T follicular helper cell (primary cell): ENCODE results near the gene HPCAL1.
A peak's percentile ranks its signal among the peaks of the same experiment; 100 is the strongest.

Source experiments
- DNase-seq: peaks from one replicate; pipeline ENCODE4 v3.0.0-alpha.2; 2020; ENCODE audit warnings: low read depth

HPCAL1 gene

GRCh38 chr2:10426726-10427617 lies 124.3 kb downstream of the HPCAL1 start:
- DNase-seq: no peak

DNA sequence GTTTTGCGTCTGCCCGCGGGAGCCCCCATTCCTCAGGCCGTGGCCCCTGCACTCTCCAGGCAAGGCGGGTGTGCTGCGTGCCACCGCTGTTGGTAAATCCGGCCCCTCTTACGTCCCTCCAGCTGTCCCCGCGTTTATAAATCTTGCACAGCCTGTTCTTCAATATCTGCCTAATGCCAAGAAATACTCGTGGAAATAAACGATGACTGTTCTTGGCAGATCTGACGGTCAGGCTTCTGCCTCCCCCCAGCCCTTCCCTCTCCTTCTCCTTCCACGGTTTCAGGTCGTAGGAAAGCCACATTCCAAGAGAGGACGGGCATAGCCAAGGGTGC lies 124.9 kb downstream of the HPCAL1 start:
- DNase-seq: no peak

GRCh38 chr2:10428355-10428754 lies 125.7 kb downstream of the HPCAL1 start:
- no peak for DNase-seq

DNA sequence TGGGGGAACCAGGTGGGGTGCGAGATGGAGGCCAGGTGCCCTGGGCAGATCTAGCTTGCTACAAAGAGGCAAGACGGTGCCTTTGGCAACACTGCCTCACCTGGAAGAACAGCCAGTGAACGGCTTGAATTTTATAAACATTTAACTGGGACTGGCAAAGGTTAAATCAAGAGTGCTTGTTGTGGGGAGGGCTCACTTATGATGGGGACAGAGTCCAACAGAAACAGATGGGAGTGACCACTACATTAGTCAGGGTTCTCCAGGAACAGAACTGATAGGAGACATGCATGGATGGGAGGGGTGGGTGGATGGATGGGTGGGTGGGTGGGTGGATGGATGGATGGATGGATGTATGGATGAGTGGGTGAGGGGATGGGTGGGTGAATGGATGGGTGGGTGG lies 126.2 kb downstream of the HPCAL1 start:
- no peak for DNase-seq

DNA sequence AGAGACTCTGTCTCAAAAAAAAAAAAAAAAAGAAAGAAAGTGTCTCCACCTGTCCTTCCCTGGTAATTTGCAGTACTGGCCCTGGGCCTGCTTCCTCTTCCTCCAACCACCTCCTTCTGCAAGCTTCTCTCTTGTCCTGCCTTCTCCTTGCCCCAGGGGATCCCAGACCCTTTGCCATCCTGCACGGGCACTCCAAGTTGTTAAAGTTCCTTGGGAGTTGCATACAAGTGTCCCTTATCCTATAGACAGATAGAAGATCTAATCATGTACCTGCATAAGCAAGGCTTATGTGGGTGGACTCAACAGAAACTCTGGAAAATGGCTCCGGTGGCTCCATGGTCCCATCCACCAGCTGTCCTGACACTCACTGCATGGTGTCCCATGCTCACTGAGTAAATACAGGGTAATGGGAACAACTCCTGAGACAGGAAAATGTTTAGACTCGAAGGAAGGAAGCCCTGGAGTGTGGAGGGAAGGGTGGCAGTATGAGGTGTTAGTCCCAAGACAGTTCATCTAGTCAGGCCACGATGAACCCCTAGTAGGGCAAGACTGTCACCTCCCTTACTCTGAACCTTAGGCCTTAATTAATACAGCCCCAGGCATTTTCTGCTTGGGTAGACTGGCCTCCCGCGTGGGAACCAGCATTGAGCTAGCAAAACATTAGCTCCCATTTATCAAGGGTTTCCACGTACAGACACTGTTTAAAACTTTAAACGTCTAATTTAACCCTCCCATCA lies 128.3 kb downstream of the HPCAL1 start:
- DNase-seq: no peak

- no peak for DNase-seq
Measured at GRCh38 chr2:10431797-10432196, 129.1 kb downstream of the HPCAL1 start.

- DNase-seq: no peak
Measured at GRCh38 chr2:10432311-10433181, 129.8 kb downstream of the HPCAL1 start.

- DNase-seq: no peak
Measured at GRCh38 chr2:10433264-10433946, 130.7 kb downstream of the HPCAL1 start.

DNA sequence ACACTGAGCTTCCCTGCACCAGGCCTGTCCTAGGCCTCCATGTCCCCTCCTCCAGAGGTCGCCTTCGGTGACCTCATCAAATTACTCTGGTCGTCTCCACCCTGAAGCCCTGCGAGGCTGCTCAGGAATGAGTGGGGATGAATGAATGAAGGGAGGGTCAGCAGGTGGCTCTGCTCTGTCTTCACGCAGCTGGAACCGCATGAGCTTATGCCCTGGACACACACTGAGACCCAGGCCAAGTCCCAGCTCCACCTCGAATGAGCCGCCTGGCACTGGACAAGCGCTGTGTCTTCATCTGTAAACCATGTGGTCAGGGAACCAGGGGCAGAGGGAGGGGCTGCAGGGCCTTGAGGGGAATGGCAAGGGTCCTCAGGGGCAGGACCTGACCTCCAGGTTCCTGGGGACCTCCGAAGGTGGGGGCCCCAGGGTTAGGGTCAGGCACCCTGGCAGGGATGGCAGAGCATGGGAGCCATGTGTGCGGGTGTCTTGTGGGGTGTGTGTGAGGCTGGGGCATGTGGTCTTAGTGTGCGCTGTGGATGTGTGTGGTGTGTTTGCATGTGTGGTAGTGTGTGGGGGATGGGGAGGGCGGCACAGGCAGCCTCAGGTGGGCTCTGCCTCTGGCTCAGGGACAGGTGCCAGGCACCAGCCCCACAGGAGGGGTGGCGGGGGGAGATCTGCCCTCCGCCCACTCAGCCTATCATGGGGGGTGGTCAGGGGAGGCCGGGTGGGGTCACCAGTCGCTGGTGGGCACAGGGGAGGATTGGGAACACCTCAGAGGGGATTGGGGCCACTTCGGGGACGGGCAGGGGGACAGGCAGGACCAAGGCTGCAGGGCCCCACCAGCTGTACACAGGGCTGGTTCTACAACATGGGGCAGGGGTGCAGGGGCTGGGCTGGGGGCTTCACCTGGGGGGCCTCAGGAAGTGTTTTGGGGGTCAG lies 131.5 kb downstream of the HPCAL1 start:
- DNase-seq: no peak

DNA sequence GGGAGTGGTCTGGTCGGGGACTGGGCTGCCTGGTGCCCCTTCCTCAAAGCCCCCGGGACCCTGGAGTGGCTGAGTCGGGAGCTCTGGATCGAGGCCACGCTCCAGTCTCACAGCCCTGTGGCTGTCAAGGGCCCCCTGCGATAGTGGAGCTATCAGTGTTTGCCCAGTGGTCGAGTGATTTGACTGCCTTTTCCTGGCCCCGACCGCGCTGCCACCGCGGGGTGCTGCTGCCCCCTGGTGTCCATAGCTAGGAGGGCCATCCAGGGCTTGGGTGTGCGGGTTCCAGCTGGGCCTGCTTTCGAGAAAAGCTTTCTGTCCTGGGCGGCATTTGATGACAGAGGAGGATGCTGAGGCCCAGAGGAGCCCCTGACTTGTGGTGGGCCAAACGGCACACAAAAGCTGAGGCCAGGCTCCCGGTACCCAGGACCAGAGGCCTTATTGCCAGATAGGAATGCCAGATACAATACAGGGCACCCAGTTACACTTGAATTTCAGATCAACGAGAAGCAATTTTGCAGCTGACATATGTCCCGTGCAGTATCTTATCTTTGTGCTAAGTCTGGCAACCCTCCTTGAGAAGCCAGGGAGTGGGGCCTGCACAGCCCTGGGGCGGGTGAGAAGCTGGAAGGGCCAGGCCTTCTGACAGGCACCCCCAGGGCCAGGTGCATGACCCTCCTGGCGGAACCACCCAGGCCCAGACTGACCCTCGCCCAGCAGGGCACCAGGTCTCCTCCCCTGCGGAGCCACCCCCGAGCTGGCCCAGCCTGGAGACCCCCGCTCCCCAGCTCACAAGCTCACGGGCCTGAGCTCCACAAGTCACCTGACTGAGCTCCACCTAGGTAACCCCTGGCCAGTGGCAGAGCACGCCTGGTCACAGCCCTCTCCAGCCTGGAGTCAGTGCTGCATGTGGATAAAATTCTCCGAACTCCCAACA lies 132.4 kb downstream of the HPCAL1 start:
- DNase-seq: peak; percentile 56

- DNase-seq: no peak
Measured at GRCh38 chr2:10435820-10436204, 133.1 kb downstream of the HPCAL1 start.

DNA sequence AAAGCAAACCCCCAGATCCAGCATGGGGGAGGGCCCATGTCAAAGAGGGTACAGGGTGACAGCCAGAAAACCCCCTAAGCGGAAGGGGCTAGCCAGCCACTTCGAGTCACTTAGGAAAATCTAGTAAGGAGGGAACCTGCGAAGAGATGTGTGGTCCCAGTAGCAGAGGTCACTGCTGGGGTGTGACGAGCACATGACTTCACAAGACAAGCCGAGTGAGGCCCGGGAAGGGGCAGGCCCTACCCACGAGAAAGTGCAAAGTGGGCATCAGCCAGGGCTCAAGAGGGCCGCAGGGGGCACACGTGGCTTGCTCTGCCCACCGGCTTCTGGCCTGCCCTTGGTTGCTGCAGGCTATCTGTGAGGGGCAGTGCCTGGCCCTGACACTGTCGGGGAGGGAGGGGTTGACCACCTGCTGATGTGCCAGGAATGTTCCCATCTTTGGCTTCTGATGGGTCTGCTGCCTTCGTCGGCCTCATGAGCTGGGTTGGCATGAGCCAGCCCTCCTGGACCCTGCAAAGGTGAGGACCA lies 133.9 kb downstream of the HPCAL1 start:
- DNase-seq: no peak

GRCh38 chr2:10437806-10438205 lies 135.1 kb downstream of the HPCAL1 start:
- DNase-seq: no peak

DNA sequence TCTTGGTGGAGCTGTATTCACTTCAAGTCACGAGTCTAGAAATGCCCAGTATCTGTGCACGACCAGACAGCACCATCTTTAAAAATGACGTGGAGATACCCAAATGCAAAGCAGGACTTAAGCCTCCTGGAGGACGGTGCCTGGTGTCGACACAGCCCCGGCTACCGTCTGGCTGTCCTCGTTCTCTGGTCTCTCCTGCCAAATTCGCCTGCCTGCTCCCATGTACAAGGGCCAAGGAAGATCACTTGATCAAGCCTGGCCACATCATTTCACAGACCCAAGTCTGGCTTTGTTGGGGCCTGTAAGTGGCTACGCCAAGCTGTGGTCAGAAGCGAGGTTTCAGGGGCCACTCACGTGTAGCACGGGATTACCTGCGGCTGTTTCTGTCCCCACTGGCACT lies 136.0 kb downstream of the HPCAL1 start:
- no peak for DNase-seq

- no peak for DNase-seq
Measured at GRCh38 chr2:10439185-10439879, 136.6 kb downstream of the HPCAL1 start.

- no peak for DNase-seq
Measured at GRCh38 chr2:10439971-10440370, 137.3 kb downstream of the HPCAL1 start.

DNA sequence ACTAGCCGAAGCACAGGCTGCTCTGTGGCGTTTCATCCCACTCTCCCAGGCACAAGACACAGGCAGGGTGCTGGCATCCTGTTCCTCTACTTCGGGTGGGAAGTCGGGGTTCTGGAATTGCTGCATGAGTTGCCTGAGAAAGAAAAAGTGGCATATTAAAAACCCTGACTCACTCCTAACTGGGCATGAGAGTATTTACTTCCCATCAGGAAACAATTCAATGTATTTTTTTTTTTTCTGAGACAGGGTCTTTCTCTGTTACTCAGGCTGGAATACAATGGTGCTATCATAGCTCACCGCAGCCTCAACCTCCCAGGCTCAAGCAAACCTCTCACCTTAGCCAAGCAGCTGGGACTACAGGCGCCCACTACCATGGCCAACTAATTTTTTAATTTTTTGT lies 138.0 kb downstream of the HPCAL1 start:
- DNase-seq: no peak

DNA sequence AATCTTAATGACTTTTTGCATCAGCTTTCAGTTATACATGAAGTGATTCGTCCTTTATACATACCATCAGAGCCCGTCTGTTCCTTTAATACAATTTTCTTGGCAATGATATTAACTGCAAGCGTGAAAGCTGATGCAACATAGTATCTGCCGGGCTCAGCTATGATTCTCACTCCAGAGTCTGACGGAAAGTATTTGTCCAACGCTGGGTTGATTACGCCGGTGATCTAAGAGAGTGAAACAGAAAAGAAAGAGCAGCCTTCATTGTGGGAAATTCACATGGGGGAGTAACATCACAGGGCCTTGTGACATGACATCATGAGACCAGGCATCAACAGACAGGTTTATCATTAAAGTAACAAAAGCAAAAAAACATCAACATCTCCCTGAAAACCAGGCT lies 139.2 kb downstream of the HPCAL1 start:
- no peak for DNase-seq
